Measurements from ENCODE around the gene NTF3.

NTF3 gene

DNA sequence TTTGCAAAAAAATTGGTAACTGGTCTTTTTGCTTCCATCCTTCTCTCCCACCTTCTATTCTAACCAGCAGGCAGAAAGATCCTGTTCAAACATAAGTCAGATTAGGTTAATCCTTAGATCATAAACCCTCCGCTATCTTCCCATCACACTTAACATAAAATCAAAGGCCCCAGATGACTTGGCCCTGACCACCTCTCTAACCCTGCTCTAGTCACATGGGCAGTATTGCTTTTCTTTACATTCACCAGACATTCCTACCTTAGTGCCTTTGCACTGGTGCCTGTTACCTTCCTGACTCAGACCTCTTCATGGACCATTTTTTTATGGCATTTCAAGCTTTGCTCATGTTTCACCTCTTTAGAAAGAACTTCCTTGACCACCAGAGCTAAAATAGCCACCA is 83.5 kb downstream of the NTF3 start:
- no peak overlapping the region for H3K4me3 ChIP-seq (ENCODE audit: low read depth in 1 of 2, low read length in 2 of 2)
- peaks cover 33% of the 10 kb centered on the region for H3K27me3 ChIP-seq (ENCODE audit: insufficient read depth, low read length, poor library complexity)
- H3K9me3 ChIP-seq (ENCODE audit: insufficient read depth, low read length, severe bottlenecking): no peaks in the 10 kb centered on the region
- TF ChIP-seq, protein P1, sequence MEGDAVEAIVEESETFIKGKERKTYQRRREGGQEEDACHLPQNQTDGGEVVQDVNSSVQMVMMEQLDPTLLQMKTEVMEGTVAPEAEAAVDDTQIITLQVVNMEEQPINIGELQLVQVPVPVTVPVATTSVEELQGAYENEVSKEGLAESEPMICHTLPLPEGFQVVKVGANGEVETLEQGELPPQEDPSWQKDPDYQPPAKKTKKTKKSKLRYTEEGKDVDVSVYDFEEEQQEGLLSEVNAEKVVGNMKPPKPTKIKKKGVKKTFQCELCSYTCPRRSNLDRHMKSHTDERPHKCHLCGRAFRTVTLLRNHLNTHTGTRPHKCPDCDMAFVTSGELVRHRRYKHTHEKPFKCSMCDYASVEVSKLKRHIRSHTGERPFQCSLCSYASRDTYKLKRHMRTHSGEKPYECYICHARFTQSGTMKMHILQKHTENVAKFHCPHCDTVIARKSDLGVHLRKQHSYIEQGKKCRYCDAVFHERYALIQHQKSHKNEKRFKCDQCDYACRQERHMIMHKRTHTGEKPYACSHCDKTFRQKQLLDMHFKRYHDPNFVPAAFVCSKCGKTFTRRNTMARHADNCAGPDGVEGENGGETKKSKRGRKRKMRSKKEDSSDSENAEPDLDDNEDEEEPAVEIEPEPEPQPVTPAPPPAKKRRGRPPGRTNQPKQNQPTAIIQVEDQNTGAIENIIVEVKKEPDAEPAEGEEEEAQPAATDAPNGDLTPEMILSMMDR (IDR thresholded peaks at IDR 0.05; ENCODE audit: borderline replicate concordance, extremely low read depth, low read length, poor library complexity, severe bottlenecking): no peak
- TF ChIP-seq EZH2 (IDR thresholded peaks at IDR 0.05; ENCODE audit: borderline replicate concordance, low read depth, low read length, severe bottlenecking): no peak
- no peak overlapping the region for H2AFZ ChIP-seq (ENCODE audit: low read depth, low read length)
- H3K27ac ChIP-seq (ENCODE audit: low read length): no peak overlapping the region
- H4K20me1 ChIP-seq (ENCODE audit: insufficient read depth, low read length): no peaks in the 10 kb centered on the region
- H3K36me3 ChIP-seq (ENCODE audit: insufficient read depth, low read length): no peaks in the 10 kb centered on the region
- no peaks in the 10 kb centered on the region for H3K4me1 ChIP-seq (ENCODE audit: insufficient read depth, low read length)
- no peaks in the 10 kb centered on the region for H3K79me2 ChIP-seq (ENCODE audit: insufficient read depth, low read length)
- H3K9ac ChIP-seq (ENCODE audit: low read depth, low read length): no peak overlapping the region
- H3K4me2 ChIP-seq (ENCODE audit: insufficient read depth, low read length): no peak overlapping the region
- ATAC-seq (ENCODE audit: insufficient read depth, low read depth) (no peak), DNase-seq (no peak)

DNA sequence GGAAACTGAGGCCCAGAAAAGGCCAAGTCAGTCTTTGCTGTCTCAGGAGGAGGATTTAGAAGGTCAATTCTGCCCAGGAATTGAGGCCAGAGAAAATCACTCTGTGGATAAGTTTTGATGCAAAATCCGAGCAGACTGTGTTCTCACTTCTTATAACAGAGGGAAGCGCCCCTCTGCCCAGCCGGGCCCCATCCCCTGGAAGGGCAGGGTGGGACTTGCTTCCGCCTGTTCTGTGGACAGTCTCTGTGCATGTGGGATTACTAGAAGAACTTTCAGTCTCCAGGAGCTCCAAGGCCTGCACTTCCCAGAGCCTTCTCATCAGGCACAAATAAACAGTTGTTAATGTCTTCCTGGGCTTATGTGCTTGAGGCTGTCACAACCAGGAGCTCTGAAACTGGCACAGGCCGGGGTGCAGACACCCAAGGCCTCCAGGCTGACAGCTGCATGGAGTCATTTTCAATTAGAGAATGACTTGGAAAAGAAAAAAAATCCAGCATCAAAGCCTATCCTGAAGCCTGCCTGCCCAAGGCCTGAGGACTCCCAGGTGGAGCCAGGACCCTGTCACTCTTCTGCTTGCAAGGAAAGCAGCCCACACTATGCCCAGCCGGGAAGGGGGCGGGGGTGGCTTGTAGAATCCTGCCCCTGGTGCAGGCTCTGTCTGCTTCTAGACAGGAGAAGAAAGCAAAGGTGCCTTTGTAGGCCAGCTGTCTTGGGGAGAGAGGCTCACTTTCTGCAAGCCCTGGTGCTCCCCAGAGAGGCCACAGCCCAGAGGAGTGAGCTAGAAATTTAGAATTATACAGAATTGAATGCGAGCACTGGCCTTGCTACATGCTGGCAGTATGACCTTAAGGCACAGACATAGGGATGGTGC is 84.7 kb downstream of the NTF3 start:
- Histone ChIP-seq H2AFZ (ENCODE audit: low read depth, low read length) (no peak overlapping the region), H3K9ac (ENCODE audit: low read depth, low read length) (no peak overlapping the region)

DNA sequence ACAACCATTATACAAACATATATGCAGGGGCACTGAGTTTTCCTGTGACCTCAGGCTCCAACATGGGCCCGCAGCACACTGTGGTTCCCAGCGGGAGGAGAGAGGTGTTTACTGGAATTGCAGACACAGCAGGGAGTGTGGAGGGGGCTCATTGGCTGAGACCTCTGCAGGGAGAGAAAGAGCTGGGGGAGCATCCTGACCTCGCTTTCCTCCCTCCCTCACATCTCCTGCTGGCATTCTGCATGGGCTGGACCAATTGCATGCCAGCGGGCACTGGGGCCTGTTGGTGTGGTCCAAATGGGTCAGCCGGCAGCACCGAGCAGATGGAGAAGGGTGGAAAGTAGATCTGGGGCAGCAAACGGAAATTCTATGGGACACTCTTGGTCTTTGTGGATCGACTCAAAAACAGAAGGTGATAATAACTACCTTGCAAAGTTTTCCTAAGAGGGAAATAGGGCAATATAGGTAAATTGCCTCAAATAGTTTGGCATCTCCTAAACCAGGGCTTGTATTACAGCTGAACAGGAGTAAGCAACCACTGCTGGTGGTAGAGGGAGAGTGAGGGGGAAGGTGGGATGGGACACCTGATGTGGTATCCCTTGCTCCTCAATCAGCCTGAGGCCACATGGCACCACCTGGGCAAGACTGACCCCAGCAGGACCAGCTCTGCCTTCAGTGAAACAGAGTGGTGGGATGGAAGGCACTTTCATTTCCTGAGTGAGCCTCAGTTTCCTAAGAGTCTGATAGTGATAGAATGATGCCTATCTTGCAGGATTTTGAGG is 86.9 kb downstream of the NTF3 start:
- Histone ChIP-seq H3K27ac (ENCODE audit: low read length) (no peak overlapping the region), H2AFZ (ENCODE audit: low read depth, low read length) (no peak overlapping the region), H3K4me3 (ENCODE audit: low read depth in 1 of 2, low read length in 2 of 2) (no peak overlapping the region), H3K9ac (ENCODE audit: low read depth, low read length) (no peak overlapping the region), H3K9me3 (ENCODE audit: insufficient read depth, low read length, severe bottlenecking) (no peaks in the 10 kb centered on the region), H3K4me1 (ENCODE audit: insufficient read depth, low read length) (no peaks in the 10 kb centered on the region), H4K20me1 (ENCODE audit: insufficient read depth, low read length) (no peaks in the 10 kb centered on the region), H3K4me2 (ENCODE audit: insufficient read depth, low read length) (no peak overlapping the region), H3K27me3 (ENCODE audit: insufficient read depth, low read length, poor library complexity) (peaks cover 17% of the 10 kb centered on the region), H3K79me2 (ENCODE audit: insufficient read depth, low read length) (no peaks in the 10 kb centered on the region), H3K36me3 (ENCODE audit: insufficient read depth, low read length) (no peaks in the 10 kb centered on the region)
- no peak for DNase-seq
- no peak for ATAC-seq (ENCODE audit: insufficient read depth, low read depth)
- TF ChIP-seq, protein P1 (IDR thresholded peaks at IDR 0.05; ENCODE audit: borderline replicate concordance, extremely low read depth, low read length, poor library complexity, severe bottlenecking): no peak
- no peak for TF ChIP-seq EZH2 (IDR thresholded peaks at IDR 0.05; ENCODE audit: borderline replicate concordance, low read depth, low read length, severe bottlenecking)

More for the DNA sequence above, 84.7 kb downstream of the NTF3 start:
- no peak for TF ChIP-seq EZH2 (IDR thresholded peaks at IDR 0.05; ENCODE audit: borderline replicate concordance, low read depth, low read length, severe bottlenecking)
- TF ChIP-seq, protein P1 (IDR thresholded peaks at IDR 0.05; ENCODE audit: borderline replicate concordance, extremely low read depth, low read length, poor library complexity, severe bottlenecking): no peak
- Histone ChIP-seq H3K4me1 (ENCODE audit: insufficient read depth, low read length) (no peaks in the 10 kb centered on the region), H3K36me3 (ENCODE audit: insufficient read depth, low read length) (no peaks in the 10 kb centered on the region), H3K4me2 (ENCODE audit: insufficient read depth, low read length) (no peak overlapping the region), H3K4me3 (ENCODE audit: low read depth in 1 of 2, low read length in 2 of 2) (no peak overlapping the region), H3K79me2 (ENCODE audit: insufficient read depth, low read length) (no peaks in the 10 kb centered on the region), H4K20me1 (ENCODE audit: insufficient read depth, low read length) (no peaks in the 10 kb centered on the region), H3K27ac (ENCODE audit: low read length) (no peak overlapping the region), H3K27me3 (ENCODE audit: insufficient read depth, low read length, poor library complexity) (peaks cover 27% of the 10 kb centered on the region), H3K9me3 (ENCODE audit: insufficient read depth, low read length, severe bottlenecking) (no peaks in the 10 kb centered on the region)
- no peak for ATAC-seq (ENCODE audit: insufficient read depth, low read depth)
- DNase-seq: no peak

All from DND-41 (cell line).